WTC11 (cell line): ENCODE results near the gene FCN1.

ENCODE experiments used
- ZNF512 ChIP-seq: sonication (generic); formaldehyde crosslinking; IDR thresholded peaks from 2 replicates; pipeline ENCODE4 v1.8.1; 2022; ENCODE audit warnings: missing genetic modification reagents, borderline replicate concordance
- TF ChIP-seq, protein P1 (sequence below): fragments of 200-600 bp; IDR thresholded peaks from 2 replicates; pipeline ENCODE4 v1.8.0; 2022; ENCODE audit warnings: antibody characterized with exemption

DNA sequence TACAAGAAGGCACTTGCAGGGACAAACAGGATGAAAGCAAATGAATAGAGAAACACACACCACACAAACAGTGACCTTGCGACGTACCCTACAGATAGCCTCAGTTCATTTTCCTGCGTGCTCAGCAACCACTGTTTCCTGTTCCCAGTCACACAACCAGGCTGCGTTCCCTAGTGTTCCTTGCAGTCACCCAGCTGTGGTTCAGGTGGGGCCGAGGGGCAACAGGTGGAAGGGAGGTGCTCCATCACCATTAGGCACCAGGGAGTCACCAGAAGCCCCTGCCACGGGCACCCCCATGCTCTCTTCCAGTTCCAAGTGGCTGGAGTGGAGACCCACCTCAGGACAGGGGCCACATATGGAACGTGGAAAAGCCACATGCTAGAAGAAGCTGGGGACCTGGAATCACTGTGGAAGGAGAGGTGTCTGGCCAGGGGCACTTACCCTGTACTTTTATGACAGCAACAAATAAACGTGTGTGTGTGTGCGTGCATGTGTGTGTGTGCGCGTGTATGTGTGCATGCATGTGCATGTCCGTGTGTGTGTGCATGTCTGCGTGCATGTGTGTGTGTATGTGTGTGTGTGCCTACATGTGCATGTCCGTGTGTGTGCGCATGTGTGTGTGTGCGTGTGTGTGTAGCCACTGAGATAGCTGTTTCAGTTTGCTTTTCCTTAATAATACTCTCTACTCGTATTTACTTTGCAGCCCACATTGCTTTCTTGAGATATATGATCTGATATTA is 55.9 kb downstream of the FCN1 start:
- TF ChIP-seq ZNF512 = no peak
- TF ChIP-seq, protein P1, sequence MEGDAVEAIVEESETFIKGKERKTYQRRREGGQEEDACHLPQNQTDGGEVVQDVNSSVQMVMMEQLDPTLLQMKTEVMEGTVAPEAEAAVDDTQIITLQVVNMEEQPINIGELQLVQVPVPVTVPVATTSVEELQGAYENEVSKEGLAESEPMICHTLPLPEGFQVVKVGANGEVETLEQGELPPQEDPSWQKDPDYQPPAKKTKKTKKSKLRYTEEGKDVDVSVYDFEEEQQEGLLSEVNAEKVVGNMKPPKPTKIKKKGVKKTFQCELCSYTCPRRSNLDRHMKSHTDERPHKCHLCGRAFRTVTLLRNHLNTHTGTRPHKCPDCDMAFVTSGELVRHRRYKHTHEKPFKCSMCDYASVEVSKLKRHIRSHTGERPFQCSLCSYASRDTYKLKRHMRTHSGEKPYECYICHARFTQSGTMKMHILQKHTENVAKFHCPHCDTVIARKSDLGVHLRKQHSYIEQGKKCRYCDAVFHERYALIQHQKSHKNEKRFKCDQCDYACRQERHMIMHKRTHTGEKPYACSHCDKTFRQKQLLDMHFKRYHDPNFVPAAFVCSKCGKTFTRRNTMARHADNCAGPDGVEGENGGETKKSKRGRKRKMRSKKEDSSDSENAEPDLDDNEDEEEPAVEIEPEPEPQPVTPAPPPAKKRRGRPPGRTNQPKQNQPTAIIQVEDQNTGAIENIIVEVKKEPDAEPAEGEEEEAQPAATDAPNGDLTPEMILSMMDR = no peak
